ENCODE data around the gene ARHGAP26. TPM values are rescaled to one million over a fixed set of nuclear protein-coding genes. Genes with fewer than 3 reads are reported as not detected.
A peak's percentile ranks its signal among the peaks of the same experiment; 100 is the strongest.

ARHGAP26 gene
- total RNA-seq, 1 donor from 2014 or later = 14.1 TPM

GRCh38 chr5:143080982-143081381 is 310.8 kb downstream of the ARHGAP26 start:
- Mint-ChIP-seq H3K4me1 (ENCODE audit: unreplicated experiment) (peaks cover 12% of the 10 kb centered on the region), H3K4me3 (ENCODE audit: unreplicated experiment) (no peak overlapping the region), H3K27ac (ENCODE audit: unreplicated experiment) (no peak overlapping the region), H3K36me3 (ENCODE audit: unreplicated experiment) (no peaks in the 10 kb centered on the region), H3K27me3 (ENCODE audit: unreplicated experiment) (no peaks in the 10 kb centered on the region), H3K9me3 (ENCODE audit: unreplicated experiment) (no peaks in the 10 kb centered on the region)
- DNase-seq (ENCODE audit: extremely low spot score, unreplicated experiment) = no peak
- no peak for TF ChIP-seq CTCF (IDR thresholded peaks at IDR 0.05)

GRCh38 chr5:143083006-143083405 is 312.8 kb downstream of the ARHGAP26 start:
- Mint-ChIP-seq H3K9me3 (ENCODE audit: unreplicated experiment) (no peaks in the 10 kb centered on the region), H3K36me3 (ENCODE audit: unreplicated experiment) (no peaks in the 10 kb centered on the region), H3K27me3 (ENCODE audit: unreplicated experiment) (no peaks in the 10 kb centered on the region), H3K27ac (ENCODE audit: unreplicated experiment) (no peak overlapping the region), H3K4me3 (ENCODE audit: unreplicated experiment) (no peak overlapping the region), H3K4me1 (ENCODE audit: unreplicated experiment) (peaks cover 27% of the 10 kb centered on the region)
- TF ChIP-seq CTCF (IDR thresholded peaks at IDR 0.05) = no peak
- DNase-seq (ENCODE audit: extremely low spot score, unreplicated experiment) = no peak

- Mint-ChIP-seq H3K27me3 (ENCODE audit: unreplicated experiment) (no peaks in the 10 kb centered on the region), H3K36me3 (ENCODE audit: unreplicated experiment) (no peaks in the 10 kb centered on the region), H3K27ac (ENCODE audit: unreplicated experiment) (no peak overlapping the region), H3K4me3 (ENCODE audit: unreplicated experiment) (no peak overlapping the region), H3K4me1 (ENCODE audit: unreplicated experiment) (peaks cover 22% of the 10 kb centered on the region), H3K9me3 (ENCODE audit: unreplicated experiment) (no peaks in the 10 kb centered on the region)
- TF ChIP-seq CTCF (IDR thresholded peaks at IDR 0.05) = no peak
- DNase-seq (ENCODE audit: extremely low spot score, unreplicated experiment) = no peak
Observed at GRCh38 chr5:143084407-143084806, 314.2 kb downstream of the ARHGAP26 start.

GRCh38 chr5:143085319-143085917 is 315.2 kb downstream of the ARHGAP26 start:
- Mint-ChIP-seq H3K4me3 (ENCODE audit: unreplicated experiment) (no peak overlapping the region), H3K9me3 (ENCODE audit: unreplicated experiment) (no peaks in the 10 kb centered on the region), H3K27ac (ENCODE audit: unreplicated experiment) (no peak overlapping the region), H3K4me1 (ENCODE audit: unreplicated experiment) (peaks cover 22% of the 10 kb centered on the region), H3K27me3 (ENCODE audit: unreplicated experiment) (no peaks in the 10 kb centered on the region), H3K36me3 (ENCODE audit: unreplicated experiment) (no peaks in the 10 kb centered on the region)
- DNase-seq (ENCODE audit: extremely low spot score, unreplicated experiment) = no peak
- TF ChIP-seq CTCF (IDR thresholded peaks at IDR 0.05) = no peak

- no peaks in the 10 kb centered on the region for H3K36me3 Mint-ChIP-seq (ENCODE audit: unreplicated experiment)
- no peak for TF ChIP-seq CTCF (IDR thresholded peaks at IDR 0.05)
- peaks cover 22% of the 10 kb centered on the region for H3K4me1 Mint-ChIP-seq (ENCODE audit: unreplicated experiment)
- peak overlapping the region; percentile 54 for H3K27ac Mint-ChIP-seq (ENCODE audit: unreplicated experiment)
- H3K27me3 Mint-ChIP-seq (ENCODE audit: unreplicated experiment) = no peaks in the 10 kb centered on the region
- DNase-seq (ENCODE audit: extremely low spot score, unreplicated experiment) = no peak
- no peak overlapping the region for H3K4me3 Mint-ChIP-seq (ENCODE audit: unreplicated experiment)
- no peaks in the 10 kb centered on the region for H3K9me3 Mint-ChIP-seq (ENCODE audit: unreplicated experiment)
Observed at GRCh38 chr5:143086546-143086907, 316.4 kb downstream of the ARHGAP26 start.

Data from osteocyte (in vitro differentiated cells).